GM23338 (cell line): ENCODE results near the gene COBLL1.

Experiments
- CREB1 ChIP-seq: fragments of 250-450 bp; sonication (Bioruptor Pico); IDR thresholded peaks from 2 replicates; pipeline ENCODE4 v1.5.0; 2020; ENCODE audit warnings: low read depth, mild to moderate bottlenecking, moderate library complexity
- CTCF ChIP-seq, 2 experiments: fragments of 200-600 bp in 1 of 2; sonication (generic) in 1 of 2; conservative IDR thresholded peaks; 2 replicates each; pipeline versions ENCODE4 v1.5.1 to v1.6.1; 2016 to 2017; ENCODE audit warnings: antibody characterized with exemption in 2 of 2, low read depth in 2 of 2, mild to moderate bottlenecking in 2 of 2, moderate library complexity in 1 of 2
- ETS1 ChIP-seq: IDR thresholded peaks from 2 replicates; pipeline ENCODE4 v1.6.1; 2016; ENCODE audit warnings: antibody characterized with exemption
- EZH2 ChIP-seq: fragments of 200-600 bp; sonication (generic); IDR thresholded peaks from one replicate; pipeline ENCODE4 v1.8.0; 2017; ENCODE audit warnings: antibody characterized with exemption, mild to moderate bottlenecking, low read depth; ENCODE audit not compliant: unreplicated experiment
- POLR2AphosphoS5 ChIP-seq: IDR thresholded peaks from 2 replicates; pipeline ENCODE4 v1.6.1; 2016; ENCODE audit warnings: antibody characterized with exemption, low read depth
- ZNF462 ChIP-seq: fragments of 250-450 bp; sonication (Bioruptor Pico); IDR thresholded peaks from 2 replicates; pipeline ENCODE4 v1.5.0; 2020; ENCODE audit warnings: mild to moderate bottlenecking, moderate library complexity
- TF ChIP-seq, protein P1 (sequence below): IDR thresholded peaks from one replicate; pipeline ENCODE4 v1.6.1; 2018; ENCODE audit warnings: antibody characterized with exemption; ENCODE audit not compliant: unreplicated experiment

DNA sequence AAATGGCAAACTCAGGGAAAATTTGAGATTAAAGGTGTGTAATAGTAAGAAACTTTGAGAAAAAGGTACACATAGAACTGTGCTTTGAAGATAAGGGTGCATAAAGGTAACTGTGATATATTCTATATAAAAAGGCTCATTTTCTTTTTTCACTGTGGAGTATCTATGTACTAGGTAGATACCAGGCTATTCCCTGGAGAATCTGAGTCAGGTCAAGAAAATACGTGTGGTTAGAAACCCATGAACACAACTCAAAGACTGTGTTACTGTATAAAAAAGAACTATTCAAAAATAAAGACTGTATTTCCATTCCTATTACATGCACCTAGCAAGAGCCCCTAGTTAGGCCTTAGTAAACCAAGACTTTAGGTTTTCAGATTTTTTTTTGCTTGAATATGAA is 120.2 kb downstream of the COBLL1 start:
- TF ChIP-seq CTCF (conservative IDR thresholded peaks at IDR 0.05; ENCODE audit: low read depth in 2 of 2) (no peak), POLR2AphosphoS5 (no peak), CREB1 (CRISPR knock-in tag) (no peak), ZNF462 (CRISPR knock-in tag) (no peak), EZH2 (no peak), ETS1 (no peak)
- TF ChIP-seq, protein P1, sequence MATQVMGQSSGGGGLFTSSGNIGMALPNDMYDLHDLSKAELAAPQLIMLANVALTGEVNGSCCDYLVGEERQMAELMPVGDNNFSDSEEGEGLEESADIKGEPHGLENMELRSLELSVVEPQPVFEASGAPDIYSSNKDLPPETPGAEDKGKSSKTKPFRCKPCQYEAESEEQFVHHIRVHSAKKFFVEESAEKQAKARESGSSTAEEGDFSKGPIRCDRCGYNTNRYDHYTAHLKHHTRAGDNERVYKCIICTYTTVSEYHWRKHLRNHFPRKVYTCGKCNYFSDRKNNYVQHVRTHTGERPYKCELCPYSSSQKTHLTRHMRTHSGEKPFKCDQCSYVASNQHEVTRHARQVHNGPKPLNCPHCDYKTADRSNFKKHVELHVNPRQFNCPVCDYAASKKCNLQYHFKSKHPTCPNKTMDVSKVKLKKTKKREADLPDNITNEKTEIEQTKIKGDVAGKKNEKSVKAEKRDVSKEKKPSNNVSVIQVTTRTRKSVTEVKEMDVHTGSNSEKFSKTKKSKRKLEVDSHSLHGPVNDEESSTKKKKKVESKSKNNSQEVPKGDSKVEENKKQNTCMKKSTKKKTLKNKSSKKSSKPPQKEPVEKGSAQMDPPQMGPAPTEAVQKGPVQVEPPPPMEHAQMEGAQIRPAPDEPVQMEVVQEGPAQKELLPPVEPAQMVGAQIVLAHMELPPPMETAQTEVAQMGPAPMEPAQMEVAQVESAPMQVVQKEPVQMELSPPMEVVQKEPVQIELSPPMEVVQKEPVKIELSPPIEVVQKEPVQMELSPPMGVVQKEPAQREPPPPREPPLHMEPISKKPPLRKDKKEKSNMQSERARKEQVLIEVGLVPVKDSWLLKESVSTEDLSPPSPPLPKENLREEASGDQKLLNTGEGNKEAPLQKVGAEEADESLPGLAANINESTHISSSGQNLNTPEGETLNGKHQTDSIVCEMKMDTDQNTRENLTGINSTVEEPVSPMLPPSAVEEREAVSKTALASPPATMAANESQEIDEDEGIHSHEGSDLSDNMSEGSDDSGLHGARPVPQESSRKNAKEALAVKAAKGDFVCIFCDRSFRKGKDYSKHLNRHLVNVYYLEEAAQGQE = no peak
